NCI-H1092 treated with DMSO at 0.1 percent for 48 hours (cell line): ENCODE data around the gene ERGIC1.
"Not testable (repeated sequence)": the region's sequence is repeated elsewhere in the genome, so short reads cannot be mapped to it uniquely, and the experiment has no call there.

Experiments
- DNase-seq: peaks from one replicate; lab custom pipeline; 2025; lab: John Stamatoyannopoulos, UW

ERGIC1 gene

DNA sequence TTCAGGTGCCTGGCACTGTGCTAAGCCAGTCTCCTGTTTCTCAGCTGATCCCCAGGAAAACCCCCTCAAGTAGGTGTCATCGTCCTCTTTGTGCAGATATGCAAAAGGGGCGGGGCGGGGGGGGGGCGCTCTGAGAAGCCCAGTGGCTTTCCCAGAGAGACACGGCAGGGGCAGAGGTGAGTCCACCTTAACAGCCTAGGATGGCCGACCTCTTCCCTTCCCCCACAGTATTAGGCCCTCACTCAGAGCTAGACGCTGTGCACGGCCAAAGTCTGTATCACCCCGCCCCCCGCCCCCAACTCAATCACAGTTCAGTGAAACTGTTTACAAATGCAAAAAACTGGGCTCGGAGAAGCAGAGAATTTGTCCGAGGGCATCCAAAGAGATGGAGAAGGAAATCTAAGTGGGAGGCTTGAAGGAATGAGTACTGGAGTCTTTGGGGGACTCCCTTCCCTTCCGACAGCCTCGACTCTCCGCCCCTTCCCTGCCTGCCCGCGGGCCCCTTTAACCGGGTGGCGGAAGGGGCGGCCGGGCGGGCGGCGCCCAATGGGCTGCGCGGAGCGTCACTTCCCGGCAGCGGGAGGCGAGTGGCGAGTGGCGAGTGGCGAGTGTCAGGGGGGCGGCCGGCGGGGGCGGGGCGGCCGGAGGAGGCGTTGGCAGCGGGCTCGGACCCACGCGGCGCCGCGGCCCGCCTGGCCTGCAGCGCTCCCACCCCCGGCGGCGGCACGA lies at the start of gene ERGIC1:
TSS of gene ERGIC1 (plus strand) at position 566 of the 729 bp plus-strand sequence. CDS start at position 729, 163 bp downstream.
- DNase-seq, result peak; percentile 39

GRCh38 chr5:172785429-172786088 lies 48.5 kb upstream of the ERGIC1 start:
- no peak for DNase-seq

DNA sequence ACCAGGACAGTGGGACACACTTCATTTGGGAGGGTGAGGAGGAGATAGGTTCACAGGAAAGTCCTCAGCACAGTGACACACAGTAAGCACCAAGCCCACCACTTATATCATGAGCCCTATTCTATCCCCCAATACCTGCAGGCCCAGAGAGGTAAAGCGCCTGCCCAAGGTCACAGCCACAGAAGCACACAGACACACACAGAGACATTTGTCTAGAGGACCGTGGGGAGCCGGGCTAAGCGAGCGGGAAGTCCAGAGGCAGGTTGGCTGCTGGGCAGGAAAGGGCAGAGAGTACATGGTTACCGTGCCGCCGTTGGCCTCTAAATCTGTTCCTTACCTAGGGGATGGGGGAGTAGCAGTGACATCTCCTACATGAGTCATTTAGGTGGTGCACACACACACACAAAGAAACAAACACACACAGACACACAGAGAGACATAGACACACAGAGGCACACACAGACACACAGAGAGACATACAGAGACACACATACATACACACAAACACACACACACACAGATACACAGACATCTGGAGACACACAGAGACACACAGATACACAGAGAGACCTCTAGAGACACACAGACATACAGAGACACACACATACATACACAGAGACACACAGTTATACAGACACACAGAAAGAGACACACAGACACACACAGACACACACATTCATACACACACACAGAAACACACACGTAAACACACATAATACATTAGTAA lies 47.2 kb upstream of the ERGIC1 start:
- DNase-seq, result no peak

- not testable (repeated sequence) for DNase-seq
These were observed 46.5 kb upstream of the ERGIC1 start for GRCh38 chr5:172787538-172787937.

- DNase-seq, result no peak
These were observed 45.0 kb upstream of the ERGIC1 start for GRCh38 chr5:172788771-172789686.

GRCh38 chr5:172789687-172790495 lies 44.2 kb upstream of the ERGIC1 start:
- DNase-seq, result no peak

DNA sequence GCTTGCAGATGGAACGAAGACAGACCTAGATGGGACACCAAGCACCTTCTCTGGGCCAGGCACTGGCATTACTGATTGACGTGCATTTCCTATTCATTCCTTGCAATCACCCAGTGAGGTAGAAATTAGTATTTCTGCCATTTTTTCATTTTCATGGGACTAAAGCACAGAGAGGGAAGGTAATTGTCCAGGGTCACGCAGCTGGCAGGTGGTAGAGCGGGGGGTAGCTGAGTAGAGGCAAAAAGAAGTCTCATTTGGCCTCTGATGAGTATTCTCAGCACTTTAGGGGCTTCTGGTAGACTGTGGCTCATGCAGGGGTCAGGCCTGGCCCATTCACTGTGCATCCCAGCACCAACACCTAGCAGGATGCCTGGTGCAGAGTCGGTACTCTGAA lies 43.6 kb upstream of the ERGIC1 start:
- DNase-seq, result no peak

- DNase-seq, result no peak
These were observed 42.8 kb upstream of the ERGIC1 start for GRCh38 chr5:172791286-172791685.

DNA sequence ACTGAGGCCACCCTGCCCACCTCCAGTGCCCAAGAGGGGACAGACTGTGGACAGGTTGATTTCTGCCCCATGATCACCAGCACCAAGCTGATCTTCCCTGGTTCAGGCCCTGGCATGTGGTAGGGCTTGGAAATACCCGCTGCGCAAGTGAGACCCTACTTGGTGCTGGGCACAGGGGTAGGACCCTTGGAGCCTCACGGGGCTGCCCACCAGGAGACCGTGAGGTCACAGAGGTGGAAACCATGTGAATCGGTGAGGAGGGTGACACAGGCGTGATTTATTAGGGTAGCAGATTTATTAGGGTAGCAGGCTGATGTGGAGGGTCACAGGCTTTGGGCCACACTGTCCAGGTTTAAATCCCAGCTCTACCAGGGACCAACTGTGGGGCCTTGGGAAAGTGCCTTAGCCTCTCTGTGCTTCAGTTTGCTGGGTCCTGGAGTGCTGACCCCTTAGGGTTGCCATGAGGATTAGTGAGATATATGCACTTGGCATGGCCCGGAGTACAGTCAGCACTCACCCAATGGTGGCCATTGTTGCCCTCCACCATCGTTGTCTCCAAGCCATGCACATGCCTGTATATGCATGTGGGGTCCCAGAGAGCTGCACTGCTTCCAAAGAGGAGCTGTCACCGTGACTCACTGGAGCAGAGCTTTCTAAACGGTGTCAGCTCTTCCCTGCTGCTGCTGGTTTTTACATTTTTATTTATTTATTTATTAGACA lies 42.2 kb upstream of the ERGIC1 start:
- DNase-seq, result no peak

DNA sequence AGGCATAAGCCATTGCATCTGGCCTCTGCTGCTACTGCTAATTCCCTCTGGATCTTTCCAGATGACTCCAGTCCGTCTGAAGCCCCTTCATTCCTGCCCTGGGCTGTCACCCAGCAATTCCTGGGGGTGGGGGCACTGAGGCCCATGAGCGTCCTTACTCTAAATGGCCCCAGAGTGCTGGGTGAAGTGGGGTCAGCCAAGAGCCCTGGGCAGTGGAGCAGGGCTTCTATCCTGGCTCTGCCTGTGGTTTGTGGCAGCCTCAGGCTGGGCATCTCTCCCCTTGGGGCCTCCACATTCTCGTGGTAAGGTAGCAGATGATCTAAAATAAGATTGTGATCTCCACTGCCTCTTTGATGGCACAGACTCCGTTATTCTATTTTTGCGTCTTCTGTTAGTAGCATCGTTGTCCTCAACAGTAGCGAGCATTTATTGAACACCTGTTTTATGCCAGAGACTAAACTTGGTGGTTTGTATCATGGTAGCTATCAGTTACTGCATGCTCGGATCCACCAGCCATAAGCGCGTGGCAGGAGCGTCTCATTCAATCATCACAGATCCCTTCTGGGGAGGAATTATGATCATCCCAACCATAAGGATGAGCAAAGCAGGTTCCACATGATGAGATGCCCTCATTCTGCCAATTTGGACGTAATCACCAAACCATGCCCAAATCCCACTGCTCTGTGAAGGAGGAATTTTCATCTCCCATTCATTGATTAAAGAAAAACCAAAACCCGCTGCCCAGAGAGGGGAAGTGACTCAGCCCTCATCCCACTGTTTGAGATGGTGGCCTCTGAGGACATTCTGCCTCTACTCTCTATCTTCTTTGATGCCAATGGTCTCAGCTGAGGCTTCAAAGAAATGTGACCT lies 41.1 kb upstream of the ERGIC1 start:
- DNase-seq, result no peak

GRCh38 chr5:172793577-172794488 lies 40.2 kb upstream of the ERGIC1 start:
- DNase-seq, result no peak

DNA sequence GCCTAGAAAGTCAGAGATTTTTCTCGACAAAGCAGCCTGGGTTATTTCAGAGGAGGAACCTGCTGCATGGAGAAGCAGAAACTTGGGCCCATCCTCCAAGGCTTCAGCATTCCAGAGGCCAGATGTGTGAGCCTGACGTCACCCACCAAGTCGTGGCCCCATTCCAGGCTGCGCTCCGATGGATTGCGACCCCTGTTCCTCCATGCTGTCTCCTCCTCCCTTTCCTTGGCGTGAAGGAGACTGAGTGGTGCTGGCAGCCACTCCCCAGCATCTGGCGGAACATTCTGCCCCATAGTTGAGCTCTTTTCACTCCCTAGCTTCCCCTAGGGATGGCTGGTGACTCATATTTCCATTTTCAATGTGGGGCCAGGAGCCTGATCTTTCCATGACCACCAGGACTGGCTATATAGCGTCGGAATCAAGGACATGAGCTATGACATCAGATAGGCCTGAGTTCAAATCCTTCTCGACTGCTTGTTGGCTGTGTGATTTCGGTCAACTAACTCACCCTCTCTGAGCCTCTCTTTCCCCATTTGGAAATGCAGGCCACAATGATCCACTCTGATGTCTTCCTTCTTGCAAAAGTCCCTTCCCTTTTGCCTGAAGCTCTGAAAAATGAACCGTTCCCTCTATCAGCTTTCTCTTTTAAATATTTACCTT lies 38.6 kb upstream of the ERGIC1 start:
- DNase-seq, result no peak

GRCh38 chr5:172796306-172796705 lies 37.7 kb upstream of the ERGIC1 start:
- DNase-seq, result no peak

DNA sequence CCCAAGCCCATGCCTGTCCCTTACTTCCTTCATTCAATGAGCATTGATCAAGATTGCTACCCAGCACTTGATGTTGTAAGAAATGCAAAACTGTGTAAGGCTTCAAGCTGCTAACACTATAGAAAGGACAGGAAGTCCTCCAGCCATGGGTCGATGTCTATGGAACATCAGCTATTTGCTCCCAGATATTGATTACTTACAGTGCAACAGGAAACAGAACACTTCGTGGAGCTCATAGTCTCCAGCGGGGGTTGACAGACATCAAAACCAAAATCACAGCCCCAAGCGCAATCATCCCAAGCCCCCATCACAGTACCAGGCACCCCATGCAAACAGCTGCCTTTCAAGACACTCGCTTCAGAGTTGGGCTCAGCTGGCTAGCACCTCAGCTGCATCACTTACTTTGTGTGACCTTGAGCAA lies 36.3 kb upstream of the ERGIC1 start:
- no peak for DNase-seq

DNA sequence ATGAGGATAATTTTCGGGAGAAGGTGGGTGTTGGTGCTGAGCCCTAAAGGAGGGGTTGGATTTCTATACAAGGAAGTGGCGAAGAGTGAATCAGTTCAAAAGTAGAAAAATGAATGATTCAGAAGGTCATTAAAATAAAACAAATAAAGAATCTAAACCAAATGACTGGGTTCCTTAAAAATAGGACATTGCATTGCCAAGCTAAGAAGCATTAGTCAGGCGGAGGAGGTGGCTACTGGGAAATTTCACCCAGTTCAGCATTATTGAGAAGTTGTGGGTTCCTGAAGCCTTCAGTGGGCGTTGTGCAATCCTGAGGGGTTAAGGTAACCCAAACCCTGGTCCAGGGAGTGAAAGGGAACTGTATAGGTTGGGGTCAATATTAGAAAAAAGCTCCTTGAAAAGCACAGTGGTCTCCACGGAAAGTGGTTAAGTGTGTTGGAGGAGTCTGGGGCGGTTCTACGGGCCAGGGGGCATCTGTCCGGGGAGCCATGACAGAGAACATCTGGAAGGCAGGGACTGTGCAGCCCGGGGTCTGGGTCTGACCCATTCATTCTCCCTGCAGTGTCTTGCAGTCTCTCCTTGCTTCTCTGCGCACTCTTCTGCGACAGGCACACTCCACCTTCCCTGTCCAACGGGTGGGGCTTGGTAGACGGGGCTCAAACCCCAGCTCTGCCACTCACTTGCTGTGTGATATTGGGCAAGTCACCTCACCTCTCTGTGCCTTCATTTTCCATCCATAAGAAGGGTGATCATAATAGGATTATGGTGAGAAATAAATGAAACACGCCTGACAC lies 35.4 kb upstream of the ERGIC1 start:
- DNase-seq, result no peak

DNA sequence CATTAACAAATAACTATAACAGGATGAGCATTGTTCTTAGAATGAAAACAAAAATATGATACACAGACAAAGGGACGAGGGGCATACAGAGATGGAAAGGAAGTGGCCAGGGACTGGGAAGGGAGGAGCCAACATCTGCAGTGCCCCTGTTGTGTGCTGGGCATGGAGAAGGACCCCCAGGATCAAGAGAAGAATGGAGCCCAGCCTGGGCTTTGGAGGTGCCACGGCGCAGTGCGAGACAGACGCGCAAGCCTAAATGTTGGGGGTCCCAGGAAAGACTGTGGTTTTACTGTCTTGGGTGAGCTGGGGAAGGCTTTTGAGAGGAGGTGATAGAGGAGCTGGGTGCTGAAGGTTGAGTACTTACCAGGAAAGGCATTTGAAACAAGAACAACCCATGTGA lies 34.6 kb upstream of the ERGIC1 start:
- DNase-seq, result no peak

GRCh38 chr5:172800088-172800551 lies 33.9 kb upstream of the ERGIC1 start:
- DNase-seq, result no peak
